Mucosa of gallbladder (tissue), 1 donor: Measurements from ENCODE around the gene PLXNB3. TPM values are rescaled to one million over a fixed set of nuclear protein-coding genes. Genes with fewer than 3 reads are reported as not detected.

Source experiments
- DNase-seq: peaks from one replicate; pipeline ENCODE4 v3.0.0-alpha.2; 2020; ENCODE audit warnings: low spot score
- total RNA-seq: library from RNA; stranded (reverse); gene quantifications from one replicate; pipeline ENCODE4 v1.2.1, GENCODE V29; 2021
- donor health status: DM: no; HTN: no; CAD: no.

Gene PLXNB3
- total RNA-seq, 1 donor from 2014 or later, result 65.3 TPM

GRCh38 chrX:153755136-153755535, 8.9 kb upstream of the PLXNB3 start:
- no peak for DNase-seq

- DNase-seq, result no peak
Measured at GRCh38 chrX:153761863-153762262, 2.2 kb upstream of the PLXNB3 start.

- no peak for DNase-seq
Measured at GRCh38 chrX:153762626-153763173, 1.3 kb upstream of the PLXNB3 start.

- DNase-seq, result no peak
Measured at GRCh38 chrX:153763298-153763932, 634 bp upstream of the PLXNB3 start.

GRCh38 chrX:153764786-153765137, 713 bp downstream of the PLXNB3 start:
- DNase-seq, result no peak

- DNase-seq, result no peak
Measured at GRCh38 chrX:153765138-153766079, 1.4 kb downstream of the PLXNB3 start.

- no peak for DNase-seq
Measured at GRCh38 chrX:153766098-153766817, 2.2 kb downstream of the PLXNB3 start.

GRCh38 chrX:153766871-153767673, 3.0 kb downstream of the PLXNB3 start:
- no peak for DNase-seq

- no peak for DNase-seq
Measured at GRCh38 chrX:153767674-153768055, 3.6 kb downstream of the PLXNB3 start.

- DNase-seq, result no peak
Measured at GRCh38 chrX:153768311-153769157, 4.5 kb downstream of the PLXNB3 start.

GRCh38 chrX:153769158-153769864, 5.3 kb downstream of the PLXNB3 start:
- no peak for DNase-seq

GRCh38 chrX:153769865-153770600, 6.0 kb downstream of the PLXNB3 start:
- DNase-seq, result no peak

GRCh38 chrX:153770601-153771414, 6.8 kb downstream of the PLXNB3 start:
- no peak for DNase-seq

GRCh38 chrX:153771415-153772315, 7.6 kb downstream of the PLXNB3 start:
- no peak for DNase-seq

GRCh38 chrX:153772316-153773217, 8.5 kb downstream of the PLXNB3 start:
- DNase-seq, result no peak

- no peak for DNase-seq
Measured at GRCh38 chrX:153773218-153773611, 9.2 kb downstream of the PLXNB3 start.
